AG04449 (cell line): ENCODE data around the gene SLC15A3.

Source experiments
- CTCF ChIA-PET: fragments of 350-600 bp; formaldehyde crosslinking; extraction: SDS; loops from one replicate; lab custom pipeline; 2021; ENCODE audit warnings: antibody characterized with exemption; lab: Yijun Ruan, JAX
- POLR2A ChIA-PET: fragments of 400-600, 350-600 bp; formaldehyde crosslinking; extraction: SDS; loops from one replicate; lab custom pipeline; 2020; ENCODE audit warnings: antibody characterized with exemption, inconsistent platforms; lab: Yijun Ruan, JAX
- DNase-seq: peaks from one replicate; pipeline ENCODE4 v3.0.0-alpha.2; 2010; ENCODE audit warnings: low read depth, low spot score
- H3K4me3 ChIP-seq: 2 replicates; pipeline ENCODE4 v1.5.1; 2011; ENCODE audit warnings: low read depth, mild to moderate bottlenecking, control low read depth, low read length
- TF ChIP-seq, protein P1 (sequence below): IDR thresholded peaks from one replicate; pipeline ENCODE4 v1.5.1; 2011; ENCODE audit warnings: mild to moderate bottlenecking, moderate library complexity, low read length, control low read depth, inconsistent platforms; ENCODE audit not compliant: insufficient read depth; ENCODE audit errors: missing control alignments

The SLC15A3 gene

GRCh38 chr11:60972182-60973030 lies 20.4 kb upstream of the SLC15A3 start:
- no peak for DNase-seq
- H3K4me3 ChIP-seq = no peak overlapping the region
- CTCF ChIA-PET = interaction anchor here (0.6 to 1.4 kb wide), 2 partner anchors 157 to 189 kb away, joined by 3 read pairs; partner anchors contain the start of gene VPS37C
- TF ChIP-seq, protein P1, sequence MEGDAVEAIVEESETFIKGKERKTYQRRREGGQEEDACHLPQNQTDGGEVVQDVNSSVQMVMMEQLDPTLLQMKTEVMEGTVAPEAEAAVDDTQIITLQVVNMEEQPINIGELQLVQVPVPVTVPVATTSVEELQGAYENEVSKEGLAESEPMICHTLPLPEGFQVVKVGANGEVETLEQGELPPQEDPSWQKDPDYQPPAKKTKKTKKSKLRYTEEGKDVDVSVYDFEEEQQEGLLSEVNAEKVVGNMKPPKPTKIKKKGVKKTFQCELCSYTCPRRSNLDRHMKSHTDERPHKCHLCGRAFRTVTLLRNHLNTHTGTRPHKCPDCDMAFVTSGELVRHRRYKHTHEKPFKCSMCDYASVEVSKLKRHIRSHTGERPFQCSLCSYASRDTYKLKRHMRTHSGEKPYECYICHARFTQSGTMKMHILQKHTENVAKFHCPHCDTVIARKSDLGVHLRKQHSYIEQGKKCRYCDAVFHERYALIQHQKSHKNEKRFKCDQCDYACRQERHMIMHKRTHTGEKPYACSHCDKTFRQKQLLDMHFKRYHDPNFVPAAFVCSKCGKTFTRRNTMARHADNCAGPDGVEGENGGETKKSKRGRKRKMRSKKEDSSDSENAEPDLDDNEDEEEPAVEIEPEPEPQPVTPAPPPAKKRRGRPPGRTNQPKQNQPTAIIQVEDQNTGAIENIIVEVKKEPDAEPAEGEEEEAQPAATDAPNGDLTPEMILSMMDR = no peak
- POLR2A ChIA-PET = no interaction called here

GRCh38 chr11:60971520-60971919 lies 19.5 kb upstream of the SLC15A3 start, which contains the start of gene CD6:
TSS of gene CD6 (plus strand) at chr11:60971680. CDS start at chr11:60971866, 186 bp downstream.
- TF ChIP-seq, protein P1 = no peak
- ChIA-PET CTCF (interaction anchor here (1.1 to 1.4 kb wide), 2 partner anchors 13 to 190 kb away, joined by 3 to 4 read pairs; partner anchors contain the start of gene VPS37C), POLR2A (no interaction called here)
- no peak for DNase-seq
- H3K4me3 ChIP-seq = no peak within 1 kb of the TSS

DNA sequence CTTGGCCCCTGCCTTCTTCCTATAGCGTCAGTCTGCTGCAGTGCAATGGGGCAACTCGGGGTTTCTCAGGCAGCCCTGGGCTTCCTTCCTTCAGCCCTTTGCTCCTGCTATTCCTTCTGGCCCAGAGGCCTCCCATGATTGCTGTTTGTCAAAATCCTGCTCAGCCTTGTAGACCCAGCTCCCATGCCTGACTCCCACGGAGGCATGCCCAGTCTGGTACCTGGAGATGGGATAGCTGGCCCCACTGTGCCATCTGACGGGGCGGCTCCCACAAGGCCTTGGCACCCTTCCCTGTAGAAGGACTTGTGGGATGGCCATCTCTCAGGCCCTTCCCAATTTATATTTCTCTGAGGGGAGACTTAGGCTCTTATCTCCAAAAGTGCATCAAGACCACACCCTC lies 18.9 kb upstream of the SLC15A3 start:
- DNase-seq = no peak

GRCh38 chr11:60970369-60970774 lies 18.4 kb upstream of the SLC15A3 start:
- ChIA-PET POLR2A (no interaction called here), CTCF (interaction anchor here (0.8 to 3.1 kb wide), 15 partner anchors 8 to 415 kb away, joined by 3 to 16 read pairs (median 5); no protein-coding TSS in a partner anchor)
- no peak overlapping the region for H3K4me3 ChIP-seq
- TF ChIP-seq, protein P1 = peak; percentile 89
- DNase-seq = no peak

More for the DNA sequence above, 18.9 kb upstream of the SLC15A3 start:
- no peak overlapping the region for H3K4me3 ChIP-seq
- ChIA-PET POLR2A (no interaction called here), CTCF (interaction anchor here (1.1 to 3.0 kb wide), 6 partner anchors 8 to 205 kb away, joined by 3 to 16 read pairs (median 6); no protein-coding TSS in a partner anchor)
- TF ChIP-seq, protein P1 = no peak

GRCh38 chr11:60968223-60968622 lies 16.2 kb upstream of the SLC15A3 start:
- no peak for DNase-seq
- TF ChIP-seq, protein P1 = no peak
- ChIA-PET CTCF (interaction anchor here (1.0 to 3.1 kb wide), 5 partner anchors 11 to 206 kb away, joined by 3 to 16 read pairs (median 10); no protein-coding TSS in a partner anchor), POLR2A (no interaction called here)
- no peak overlapping the region for H3K4me3 ChIP-seq

- POLR2A ChIA-PET = no interaction called here
- no peak for DNase-seq
- TF ChIP-seq, protein P1 = no peak
- CTCF ChIA-PET = interaction anchor here (1.1 to 1.5 kb wide), 2 partner anchors 19 to 163 kb away, joined by 3 to 5 read pairs; no protein-coding TSS in a partner anchor
- no peak overlapping the region for H3K4me3 ChIP-seq
Measured at GRCh38 chr11:60966890-60967289, 14.9 kb upstream of the SLC15A3 start.
